ENCODE data around the gene SLC6A6. TPM values are rescaled to one million over a fixed set of nuclear protein-coding genes. Genes with fewer than 3 reads are reported as not detected.
A peak's percentile ranks its signal among the peaks of the same experiment; 100 is the strongest.

Gene SLC6A6
- total and polyA plus RNA-seq, 10 of the 15 experiments (the other 5 are each of a cell fraction or from before 2014, with no cell fraction given) = 5.6 to 47.0 (median 20.2) TPM

GRCh38 chr3:14402304-14402811, at the start of gene SLC6A6 (continued):
- TF ChIP-seq, protein P1, sequence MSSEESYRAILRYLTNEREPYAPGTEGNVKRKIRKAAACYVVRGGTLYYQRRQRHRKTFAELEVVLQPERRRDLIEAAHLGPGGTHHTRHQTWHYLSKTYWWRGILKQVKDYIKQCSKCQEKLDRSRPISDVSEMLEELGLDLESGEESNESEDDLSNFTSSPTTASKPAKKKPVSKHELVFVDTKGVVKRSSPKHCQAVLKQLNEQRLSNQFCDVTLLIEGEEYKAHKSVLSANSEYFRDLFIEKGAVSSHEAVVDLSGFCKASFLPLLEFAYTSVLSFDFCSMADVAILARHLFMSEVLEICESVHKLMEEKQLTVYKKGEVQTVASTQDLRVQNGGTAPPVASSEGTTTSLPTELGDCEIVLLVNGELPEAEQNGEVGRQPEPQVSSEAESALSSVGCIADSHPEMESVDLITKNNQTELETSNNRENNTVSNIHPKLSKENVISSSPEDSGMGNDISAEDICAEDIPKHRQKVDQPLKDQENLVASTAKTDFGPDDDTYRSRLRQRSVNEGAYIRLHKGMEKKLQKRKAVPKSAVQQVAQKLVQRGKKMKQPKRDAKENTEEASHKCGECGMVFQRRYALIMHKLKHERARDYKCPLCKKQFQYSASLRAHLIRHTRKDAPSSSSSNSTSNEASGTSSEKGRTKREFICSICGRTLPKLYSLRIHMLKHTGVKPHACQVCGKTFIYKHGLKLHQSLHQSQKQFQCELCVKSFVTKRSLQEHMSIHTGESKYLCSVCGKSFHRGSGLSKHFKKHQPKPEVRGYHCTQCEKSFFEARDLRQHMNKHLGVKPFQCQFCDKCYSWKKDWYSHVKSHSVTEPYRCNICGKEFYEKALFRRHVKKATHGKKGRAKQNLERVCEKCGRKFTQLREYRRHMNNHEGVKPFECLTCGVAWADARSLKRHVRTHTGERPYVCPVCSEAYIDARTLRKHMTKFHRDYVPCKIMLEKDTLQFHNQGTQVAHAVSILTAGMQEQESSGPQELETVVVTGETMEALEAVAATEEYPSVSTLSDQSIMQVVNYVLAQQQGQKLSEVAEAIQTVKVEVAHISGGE (CRISPR knock-in tag; IDR thresholded peaks at IDR 0.05) = no peak
- TF ChIP-seq BCL11A (IDR thresholded peaks at IDR 0.05; ENCODE audit: low read depth, low read length) = no peak
- TF ChIP-seq DPF2 (IDR thresholded peaks at IDR 0.05) = peak; percentile 68; the same call in 1 of the 2 replicates
- peak; percentile 66 for TF ChIP-seq MAX (IDR thresholded peaks at IDR 0.05; ENCODE audit: low read depth, low read length)
- TF ChIP-seq TCF12 (IDR thresholded peaks at IDR 0.05; ENCODE audit: low read depth, low read length) = peak; percentile 42; the same call in 1 of the 2 replicates
- no peak for TF ChIP-seq SP1 (IDR thresholded peaks at IDR 0.05; ENCODE audit: low read depth, low read length)
- 0 out of 2 replicates have a peak, but pooled peaks have one; percentile 20 for TF ChIP-seq MEF2A (IDR thresholded peaks at IDR 0.05; ENCODE audit: insufficient read depth, low read depth, low read length)
- TF ChIP-seq YY1 (IDR thresholded peaks at IDR 0.05; ENCODE audit: low read depth, low read length) = peak; percentile 36; the same call in 1 of the 2 replicates
- no peak for TF ChIP-seq BCLAF1 (IDR thresholded peaks at IDR 0.05)
- no peak for TF ChIP-seq FOXM1 (IDR thresholded peaks at IDR 0.05; ENCODE audit: low read depth, low read length)
- no peak for TF ChIP-seq MTA3 (IDR thresholded peaks at IDR 0.05; ENCODE audit: borderline replicate concordance, low read length)
- peak in 1 of 2 experiments; percentile 17; a peak in 1 of 3 replicates for TF ChIP-seq EGR1 (IDR thresholded peaks at IDR 0.05; ENCODE audit: borderline replicate concordance in 1 of 2, low read depth in 2 of 2, low read length in 2 of 2)
- no peak for TF ChIP-seq RELB (IDR thresholded peaks at IDR 0.05; ENCODE audit: low read depth)
- no peak for TF ChIP-seq CBX5 (IDR thresholded peaks at IDR 0.05; ENCODE audit: low read depth)
- no peak for TF ChIP-seq NFYB (IDR thresholded peaks at IDR 0.05; ENCODE audit: insufficient read depth, low read depth, low read length)
- TF ChIP-seq ELK1 (IDR thresholded peaks at IDR 0.05; ENCODE audit: low read depth, low read length) = 0 out of 2 replicates have a peak, but pooled peaks have one; percentile 41
- no peak for TF ChIP-seq ZNF217 (IDR thresholded peaks at IDR 0.05)
- TF ChIP-seq SPI1 (IDR thresholded peaks at IDR 0.05; ENCODE audit: borderline replicate concordance, insufficient read depth, low read depth, low read length) = no peak

Measured in GM12878 (cell line).